HEK293 (cell line): Measurements from ENCODE around the gene BICRA.
A peak's percentile ranks its signal among the peaks of the same experiment; 100 is the strongest.

Experiments
- CTCF ChIA-PET: fragments of 350-600 bp; formaldehyde crosslinking; extraction: SDS; loops from one replicate; lab custom pipeline; 2021; ENCODE audit warnings: antibody characterized with exemption; lab: Yijun Ruan, JAX
- POLR2A ChIA-PET: fragments of 300-600 bp; formaldehyde crosslinking; extraction: SDS; loops from one replicate; lab custom pipeline; 2020; ENCODE audit warnings: antibody characterized with exemption, inconsistent platforms; lab: Yijun Ruan, JAX
- H3K27ac ChIP-seq: fragments of 200-500 bp; sonication (Bioruptor generic); 2 replicates; pipeline ENCODE4 v1.5.1; 2014; ENCODE audit warnings: low read depth, low read length, control low read depth, inconsistent platforms; ENCODE audit errors: extremely low read depth
- H3K36me3 ChIP-seq, 2 experiments: fragments of 200-500 bp in 1 of 2; sonication (Bioruptor generic) in 1 of 2; 1 replicate in 1 of 2; 2 replicates in 1 of 2; pipeline ENCODE4 v1.5.1; 2014 to 2017; ENCODE audit warnings: inconsistent platforms in 2 of 2, low read length in 2 of 2; ENCODE audit not compliant: control insufficient read depth in 2 of 2, insufficient read depth in 1 of 2
- H3K4me1 ChIP-seq: fragments of 200-500 bp; sonication (Bioruptor generic); 2 replicates; pipeline ENCODE4 v1.5.1; 2014; ENCODE audit warnings: mild to moderate bottlenecking, low read length, inconsistent platforms; ENCODE audit not compliant: control insufficient read depth, insufficient read depth
- H3K4me3 ChIP-seq: 2 replicates; pipeline ENCODE4 v1.5.1; 2011; ENCODE audit warnings: low read depth, mild to moderate bottlenecking, control low read depth, low read length, moderate library complexity
- H3K9me3 ChIP-seq: fragments of 200-500 bp; sonication (Bioruptor generic); 2 replicates; pipeline ENCODE4 v1.5.1; 2014; ENCODE audit warnings: low read depth, low read length, inconsistent platforms; ENCODE audit not compliant: control insufficient read depth, insufficient read depth
- GLIS1 ChIP-seq: fragments of 450-650 bp; formaldehyde crosslinking; IDR thresholded peaks from 2 replicates; pipeline ENCODE4 v1.5.1; 2016; ENCODE audit warnings: missing biosample characterization, missing genetic modification characterization
- GLIS2 ChIP-seq: fragments of 450-650 bp; formaldehyde crosslinking; IDR thresholded peaks from 2 replicates; pipeline ENCODE4 v1.5.1; 2016; ENCODE audit warnings: missing biosample characterization, missing genetic modification characterization
- KLF10 ChIP-seq: fragments of 450-650 bp; IDR thresholded peaks from 2 replicates; pipeline ENCODE4 v1.5.1; 2018; ENCODE audit warnings: missing biosample characterization, mild to moderate bottlenecking, missing genetic modification characterization
- SCRT2 ChIP-seq: fragments of 450-650 bp; formaldehyde crosslinking; IDR thresholded peaks from 2 replicates; pipeline ENCODE4 v1.5.1; 2016; ENCODE audit warnings: missing biosample characterization, missing genetic modification characterization
- ZBTB17 ChIP-seq: fragments of 450-650 bp; formaldehyde crosslinking; IDR thresholded peaks from 2 replicates; pipeline ENCODE4 v1.5.1; 2016; ENCODE audit warnings: missing biosample characterization, missing genetic modification characterization
- ZNF132 ChIP-seq: fragments of 450-650 bp; formaldehyde crosslinking; IDR thresholded peaks from 2 replicates; pipeline ENCODE4 v1.5.1; 2017; ENCODE audit warnings: missing biosample characterization, missing genetic modification characterization, borderline replicate concordance
- ZNF133 ChIP-seq: fragments of 450-650 bp; formaldehyde crosslinking; IDR thresholded peaks from 2 replicates; pipeline ENCODE4 v1.5.1; 2016; ENCODE audit warnings: missing biosample characterization, missing genetic modification characterization
- ZNF155 ChIP-seq: fragments of 450-650 bp; formaldehyde crosslinking; IDR thresholded peaks from 2 replicates; pipeline ENCODE4 v1.5.1; 2016; ENCODE audit warnings: missing biosample characterization, missing genetic modification characterization
- ZNF174 ChIP-seq: fragments of 450-650 bp; formaldehyde crosslinking; IDR thresholded peaks from 2 replicates; pipeline ENCODE4 v1.5.0; 2017; ENCODE audit warnings: missing biosample characterization, mild to moderate bottlenecking, missing genetic modification characterization
- ZNF175 ChIP-seq: fragments of 450-650 bp; formaldehyde crosslinking; IDR thresholded peaks from 2 replicates; pipeline ENCODE4 v1.5.1; 2016; ENCODE audit warnings: missing biosample characterization, missing genetic modification characterization
- ZNF24 ChIP-seq: fragments of 450-650 bp; formaldehyde crosslinking; IDR thresholded peaks from 2 replicates; pipeline ENCODE4 v1.5.1; 2016; ENCODE audit warnings: missing biosample characterization, missing genetic modification characterization
- ZNF354C ChIP-seq: fragments of 450-650 bp; formaldehyde crosslinking; IDR thresholded peaks from 2 replicates; pipeline ENCODE4 v1.5.1; 2016; ENCODE audit warnings: missing biosample characterization, missing genetic modification characterization, low read depth, borderline replicate concordance
- ZNF37A ChIP-seq: fragments of 450-650 bp; IDR thresholded peaks from 2 replicates; pipeline ENCODE4 v1.5.1; 2018; ENCODE audit warnings: missing biosample characterization, missing genetic modification characterization
- ZNF514 ChIP-seq: fragments of 450-650 bp; formaldehyde crosslinking; IDR thresholded peaks from 2 replicates; pipeline ENCODE4 v1.5.1; 2016; ENCODE audit warnings: missing biosample characterization, missing genetic modification characterization
- ZNF555 ChIP-seq: fragments of 450-650 bp; formaldehyde crosslinking; conservative IDR thresholded peaks from 2 replicates; pipeline ENCODE4 v1.5.1; 2017; ENCODE audit warnings: missing biosample characterization, mild to moderate bottlenecking, missing genetic modification characterization, inconsistent platforms
- ZNF621 ChIP-seq: fragments of 450-650 bp; formaldehyde crosslinking; IDR thresholded peaks from 2 replicates; pipeline ENCODE4 v1.5.1; 2017; ENCODE audit warnings: missing biosample characterization, missing genetic modification characterization
- ZNF623 ChIP-seq: fragments of 450-650 bp; formaldehyde crosslinking; IDR thresholded peaks from 2 replicates; pipeline ENCODE4 v1.5.1; 2016; ENCODE audit warnings: missing biosample characterization, missing genetic modification characterization
- ZNF701 ChIP-seq: fragments of 450-650 bp; formaldehyde crosslinking; IDR thresholded peaks from 2 replicates; pipeline ENCODE4 v1.5.1; 2016; ENCODE audit warnings: missing biosample characterization, missing genetic modification characterization
- ZNF76 ChIP-seq: fragments of 450-650 bp; formaldehyde crosslinking; IDR thresholded peaks from 2 replicates; pipeline ENCODE4; 2016; ENCODE audit warnings: low read depth, missing biosample characterization, missing genetic modification characterization, borderline replicate concordance
- ZSCAN30 ChIP-seq: fragments of 450-650 bp; IDR thresholded peaks from 2 replicates; pipeline ENCODE4 v1.5.1; 2018; ENCODE audit warnings: missing biosample characterization, mild to moderate bottlenecking, missing genetic modification characterization, moderate library complexity
- TF ChIP-seq, protein P1 (sequence below): fragments of 450-650 bp; formaldehyde crosslinking; IDR thresholded peaks from 2 replicates; pipeline ENCODE4 v1.5.1; 2016; ENCODE audit warnings: missing biosample characterization, missing genetic modification characterization
- TF ChIP-seq, protein P2 (sequence below): fragments of 450-650 bp; formaldehyde crosslinking; IDR thresholded peaks from 2 replicates; pipeline ENCODE4 v1.5.1; 2016; ENCODE audit warnings: missing biosample characterization, missing genetic modification characterization
- TF ChIP-seq, protein P3 (sequence below): fragments of 450-650 bp; formaldehyde crosslinking; optimal IDR thresholded peaks from 2 replicates; pipeline ENCODE3; 2016; ENCODE audit warnings: missing biosample characterization, mild to moderate bottlenecking, missing genetic modification characterization
- TF ChIP-seq, protein P4 (sequence below): fragments of 450-650 bp; formaldehyde crosslinking; IDR thresholded peaks from 2 replicates; pipeline ENCODE4 v1.5.1; 2017; ENCODE audit warnings: missing biosample characterization, missing genetic modification characterization
- TF ChIP-seq, protein P5 (sequence below): fragments of 450-650 bp; formaldehyde crosslinking; IDR thresholded peaks from 2 replicates; pipeline ENCODE4 v1.5.1; 2016; ENCODE audit warnings: missing biosample characterization, missing genetic modification characterization
- TF ChIP-seq, protein P6 (sequence below): fragments of 450-650 bp; IDR thresholded peaks from 2 replicates; pipeline ENCODE4 v1.5.1; 2018; ENCODE audit warnings: missing biosample characterization, missing genetic modification characterization

Gene BICRA

DNA sequence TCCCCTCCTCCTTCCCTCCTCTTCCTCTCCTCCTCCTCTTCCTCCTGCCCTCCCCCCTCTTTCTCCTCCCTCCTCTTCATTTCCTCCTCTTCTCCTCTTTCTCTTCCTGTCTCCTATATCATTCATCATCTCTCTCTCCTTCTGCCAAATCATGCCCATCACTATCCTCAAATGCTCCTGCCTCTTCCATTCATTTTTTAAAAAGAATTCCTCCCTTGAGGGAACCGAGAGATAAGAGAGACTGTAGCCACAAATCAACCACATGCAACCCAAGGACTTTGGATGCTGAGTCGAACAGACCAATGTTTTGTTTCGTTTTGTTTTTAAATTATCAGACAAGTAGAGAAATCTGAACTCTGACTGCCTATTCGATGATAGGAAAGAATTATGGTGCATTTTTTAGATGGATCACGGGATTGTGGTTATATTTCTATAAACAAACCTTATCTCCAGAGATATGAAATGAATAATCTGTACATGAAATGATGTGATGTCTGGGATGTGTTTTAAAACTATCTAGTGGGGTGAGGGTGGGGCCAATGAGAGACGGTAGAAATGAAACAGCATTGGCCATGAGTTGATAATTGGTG lies 26.5 kb upstream of the BICRA start:
- Histone ChIP-seq H3K36me3 (no peaks in the 10 kb centered on the region), H3K9me3 (no peaks in the 10 kb centered on the region), H3K27ac (no peak overlapping the region), H3K4me1 (peaks cover 6% of the 10 kb centered on the region), H3K4me3 (no peak overlapping the region)
- TF ChIP-seq GLIS1 (tag by site-specific recombination) (no peak; the same call in 1 of the 2 replicates), ZBTB17 (tag by site-specific recombination) (peak; percentile 58; the same call in 1 of the 2 replicates), ZNF621 (tag by site-specific recombination) (no peak), ZNF354C (tag by site-specific recombination) (no peak), ZNF76 (tag by site-specific recombination) (no peak), KLF10 (no peak), GLIS2 (tag by site-specific recombination) (no peak), ZNF132 (tag by site-specific recombination) (no peak), ZNF175 (no peak), ZNF133 (tag by site-specific recombination) (no peak), ZNF555 (no peak), ZSCAN30 (tag by site-specific recombination) (no peak), SCRT2 (tag by site-specific recombination) (no peak), ZNF701 (tag by site-specific recombination) (no peak), ZNF24 (tag by site-specific recombination) (no peak), ZNF155 (tag by site-specific recombination) (0 out of 2 replicates have a peak, but pooled peaks have one; percentile 5), ZNF514 (tag by site-specific recombination) (no peak), ZNF37A (tag by site-specific recombination) (no peak), ZNF623 (tag by site-specific recombination) (no peak), ZNF174 (tag by site-specific recombination) (no peak)
- TF ChIP-seq, protein P1, sequence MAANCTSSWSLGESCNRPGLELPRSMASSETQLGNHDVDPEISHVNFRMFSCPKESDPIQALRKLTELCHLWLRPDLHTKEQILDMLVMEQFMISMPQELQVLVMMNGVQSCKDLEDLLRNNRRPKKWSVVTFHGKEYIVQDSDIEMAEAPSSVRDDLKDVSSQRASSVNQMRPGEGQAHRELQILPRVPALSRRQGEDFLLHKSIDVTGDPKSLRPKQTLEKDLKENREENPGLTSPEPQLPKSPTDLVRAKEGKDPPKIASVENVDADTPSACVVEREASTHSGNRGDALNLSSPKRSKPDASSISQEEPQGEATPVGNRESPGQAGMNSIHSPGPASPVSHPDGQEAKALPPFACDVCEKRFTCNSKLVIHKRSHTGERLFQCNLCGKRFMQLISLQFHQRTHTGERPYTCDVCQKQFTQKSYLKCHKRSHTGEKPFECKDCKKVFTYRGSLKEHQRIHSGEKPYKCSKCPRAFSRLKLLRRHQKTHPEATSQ (tag by site-specific recombination), result no peak
- TF ChIP-seq, protein P2, sequence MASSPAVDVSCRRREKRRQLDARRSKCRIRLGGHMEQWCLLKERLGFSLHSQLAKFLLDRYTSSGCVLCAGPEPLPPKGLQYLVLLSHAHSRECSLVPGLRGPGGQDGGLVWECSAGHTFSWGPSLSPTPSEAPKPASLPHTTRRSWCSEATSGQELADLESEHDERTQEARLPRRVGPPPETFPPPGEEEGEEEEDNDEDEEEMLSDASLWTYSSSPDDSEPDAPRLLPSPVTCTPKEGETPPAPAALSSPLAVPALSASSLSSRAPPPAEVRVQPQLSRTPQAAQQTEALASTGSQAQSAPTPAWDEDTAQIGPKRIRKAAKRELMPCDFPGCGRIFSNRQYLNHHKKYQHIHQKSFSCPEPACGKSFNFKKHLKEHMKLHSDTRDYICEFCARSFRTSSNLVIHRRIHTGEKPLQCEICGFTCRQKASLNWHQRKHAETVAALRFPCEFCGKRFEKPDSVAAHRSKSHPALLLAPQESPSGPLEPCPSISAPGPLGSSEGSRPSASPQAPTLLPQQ, result no peak
- TF ChIP-seq, protein P3, sequence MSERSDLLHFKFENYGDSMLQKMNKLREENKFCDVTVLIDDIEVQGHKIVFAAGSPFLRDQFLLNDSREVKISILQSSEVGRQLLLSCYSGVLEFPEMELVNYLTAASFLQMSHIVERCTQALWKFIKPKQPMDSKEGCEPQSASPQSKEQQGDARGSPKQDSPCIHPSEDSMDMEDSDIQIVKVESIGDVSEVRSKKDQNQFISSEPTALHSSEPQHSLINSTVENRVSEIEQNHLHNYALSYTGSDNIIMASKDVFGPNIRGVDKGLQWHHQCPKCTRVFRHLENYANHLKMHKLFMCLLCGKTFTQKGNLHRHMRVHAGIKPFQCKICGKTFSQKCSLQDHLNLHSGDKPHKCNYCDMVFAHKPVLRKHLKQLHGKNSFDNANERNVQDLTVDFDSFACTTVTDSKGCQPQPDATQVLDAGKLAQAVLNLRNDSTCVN (tag by site-specific recombination), result no peak
- TF ChIP-seq, protein P4, sequence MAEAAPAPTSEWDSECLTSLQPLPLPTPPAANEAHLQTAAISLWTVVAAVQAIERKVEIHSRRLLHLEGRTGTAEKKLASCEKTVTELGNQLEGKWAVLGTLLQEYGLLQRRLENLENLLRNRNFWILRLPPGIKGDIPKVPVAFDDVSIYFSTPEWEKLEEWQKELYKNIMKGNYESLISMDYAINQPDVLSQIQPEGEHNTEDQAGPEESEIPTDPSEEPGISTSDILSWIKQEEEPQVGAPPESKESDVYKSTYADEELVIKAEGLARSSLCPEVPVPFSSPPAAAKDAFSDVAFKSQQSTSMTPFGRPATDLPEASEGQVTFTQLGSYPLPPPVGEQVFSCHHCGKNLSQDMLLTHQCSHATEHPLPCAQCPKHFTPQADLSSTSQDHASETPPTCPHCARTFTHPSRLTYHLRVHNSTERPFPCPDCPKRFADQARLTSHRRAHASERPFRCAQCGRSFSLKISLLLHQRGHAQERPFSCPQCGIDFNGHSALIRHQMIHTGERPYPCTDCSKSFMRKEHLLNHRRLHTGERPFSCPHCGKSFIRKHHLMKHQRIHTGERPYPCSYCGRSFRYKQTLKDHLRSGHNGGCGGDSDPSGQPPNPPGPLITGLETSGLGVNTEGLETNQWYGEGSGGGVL (tag by site-specific recombination), result 0 out of 2 replicates have a peak, but pooled peaks have one; percentile 53
- TF ChIP-seq, protein P5, sequence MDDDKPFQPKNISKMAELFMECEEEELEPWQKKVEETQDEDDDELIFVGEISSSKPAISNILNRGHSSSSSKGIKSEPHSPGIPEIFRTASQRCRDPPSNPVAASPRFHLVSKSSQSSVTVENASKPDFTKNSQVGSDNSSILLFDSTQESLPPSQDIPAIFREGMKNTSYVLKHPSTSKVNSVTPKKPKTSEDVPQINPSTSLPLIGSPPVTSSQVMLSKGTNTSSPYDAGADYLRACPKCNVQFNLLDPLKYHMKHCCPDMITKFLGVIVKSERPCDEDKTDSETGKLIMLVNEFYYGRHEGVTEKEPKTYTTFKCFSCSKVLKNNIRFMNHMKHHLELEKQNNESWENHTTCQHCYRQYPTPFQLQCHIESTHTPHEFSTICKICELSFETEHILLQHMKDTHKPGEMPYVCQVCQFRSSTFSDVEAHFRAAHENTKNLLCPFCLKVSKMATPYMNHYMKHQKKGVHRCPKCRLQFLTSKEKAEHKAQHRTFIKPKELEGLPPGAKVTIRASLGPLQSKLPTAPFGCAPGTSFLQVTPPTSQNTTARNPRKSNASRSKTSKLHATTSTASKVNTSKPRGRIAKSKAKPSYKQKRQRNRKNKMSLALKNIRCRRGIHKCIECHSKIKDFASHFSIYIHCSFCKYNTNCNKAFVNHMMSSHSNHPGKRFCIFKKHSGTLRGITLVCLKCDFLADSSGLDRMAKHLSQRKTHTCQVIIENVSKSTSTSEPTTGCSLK (tag by site-specific recombination), result no peak
- TF ChIP-seq, protein P6, sequence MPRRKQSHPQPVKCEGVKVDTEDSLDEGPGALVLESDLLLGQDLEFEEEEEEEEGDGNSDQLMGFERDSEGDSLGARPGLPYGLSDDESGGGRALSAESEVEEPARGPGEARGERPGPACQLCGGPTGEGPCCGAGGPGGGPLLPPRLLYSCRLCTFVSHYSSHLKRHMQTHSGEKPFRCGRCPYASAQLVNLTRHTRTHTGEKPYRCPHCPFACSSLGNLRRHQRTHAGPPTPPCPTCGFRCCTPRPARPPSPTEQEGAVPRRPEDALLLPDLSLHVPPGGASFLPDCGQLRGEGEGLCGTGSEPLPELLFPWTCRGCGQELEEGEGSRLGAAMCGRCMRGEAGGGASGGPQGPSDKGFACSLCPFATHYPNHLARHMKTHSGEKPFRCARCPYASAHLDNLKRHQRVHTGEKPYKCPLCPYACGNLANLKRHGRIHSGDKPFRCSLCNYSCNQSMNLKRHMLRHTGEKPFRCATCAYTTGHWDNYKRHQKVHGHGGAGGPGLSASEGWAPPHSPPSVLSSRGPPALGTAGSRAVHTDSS (tag by site-specific recombination), result peak; percentile 90
- ChIA-PET POLR2A (no interaction called here), CTCF (interaction anchor here (0.6 kb wide), 1 partner anchor 106 kb away, joined by 3 read pairs; no protein-coding TSS in a partner anchor)
